ENCODE data around the gene AFAP1L1.

The AFAP1L1 gene

DNA sequence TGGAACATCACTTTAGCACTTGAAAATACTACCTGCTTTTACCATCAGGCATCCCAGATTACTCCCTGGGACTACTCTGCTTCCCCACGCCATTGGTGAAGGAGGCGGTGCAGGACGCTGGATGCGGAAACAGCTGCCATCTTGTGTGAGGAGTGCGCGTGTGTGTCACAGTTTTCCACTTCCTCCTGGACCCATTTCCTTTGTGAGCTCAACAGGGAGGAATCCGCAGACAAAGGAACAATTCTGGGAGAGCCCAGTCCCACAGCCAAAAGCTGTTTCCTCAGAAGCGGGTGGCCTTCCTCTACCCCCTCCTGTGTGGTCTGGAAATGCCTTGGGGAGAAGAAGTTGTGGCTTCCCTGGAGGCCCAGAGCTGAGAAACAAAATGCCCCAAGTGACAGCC lies 16.8 kb downstream of the AFAP1L1 start:
- no peak for DNase-seq

DNA sequence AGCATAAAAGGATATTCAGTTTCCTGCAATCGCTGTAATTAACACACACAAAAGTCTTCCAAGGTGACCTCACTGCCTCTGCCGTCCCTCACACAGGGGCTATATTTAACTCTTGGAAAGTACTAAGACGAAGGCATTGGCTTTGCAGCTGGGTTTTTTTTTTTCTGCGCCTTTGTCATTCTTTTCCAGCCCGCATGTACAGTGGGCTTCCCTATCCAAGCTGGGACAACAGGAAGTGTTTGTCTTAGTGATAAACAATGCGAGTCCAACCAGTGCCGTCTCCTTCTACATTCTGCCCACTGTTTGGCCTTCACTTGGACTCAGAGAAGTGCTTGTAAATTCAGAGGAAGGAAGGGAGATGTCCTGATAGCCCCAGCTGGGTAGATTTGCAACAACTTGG lies 17.6 kb downstream of the AFAP1L1 start:
- no peak for DNase-seq

DNA sequence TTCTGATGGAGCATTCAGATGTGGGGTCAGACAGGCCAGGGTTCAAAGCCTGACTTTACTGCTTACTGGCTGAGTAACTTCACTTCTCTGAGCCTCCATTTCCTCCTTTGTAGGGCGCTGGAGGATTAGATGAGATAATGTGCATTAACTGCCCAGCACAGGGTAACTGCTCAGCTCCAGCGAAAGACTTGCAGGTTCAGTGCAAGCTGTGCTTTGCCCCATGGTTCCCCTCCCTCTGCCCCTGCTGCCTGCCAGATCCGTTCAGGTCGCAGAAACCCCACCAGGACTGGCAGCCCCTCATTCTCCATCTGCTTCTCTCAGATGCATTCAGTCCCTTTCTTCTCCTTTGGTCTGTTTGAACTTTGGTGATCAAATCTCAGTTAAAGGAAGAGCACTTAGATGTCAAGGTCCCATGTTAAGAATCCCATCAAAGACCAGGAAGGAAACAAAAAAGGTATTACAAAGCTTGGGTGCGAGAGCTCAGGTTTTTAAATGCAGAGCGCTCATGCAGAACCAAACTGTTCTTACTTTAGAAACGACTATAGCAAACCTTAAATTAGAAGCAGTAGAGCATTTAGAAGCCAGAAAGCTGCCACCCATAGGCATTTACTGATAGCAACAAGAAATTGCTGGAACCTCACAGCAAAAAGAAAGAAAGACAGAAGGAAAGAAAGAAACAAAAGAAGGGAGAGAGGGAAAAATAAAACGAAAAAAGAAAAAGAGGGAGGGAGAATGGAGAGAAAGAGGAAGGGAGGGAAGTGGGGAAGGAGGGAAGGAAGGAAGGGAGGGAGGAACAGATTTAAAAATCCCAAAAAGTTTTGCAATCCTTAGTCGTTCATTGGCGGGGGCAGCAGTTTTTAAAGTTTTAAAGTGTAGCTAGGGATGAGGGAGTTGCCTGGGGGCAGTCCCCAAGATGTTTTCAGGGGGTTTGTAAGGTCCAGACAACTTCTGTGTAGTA lies 23.5 kb downstream of the AFAP1L1 start:
- DNase-seq, result no peak

DNA sequence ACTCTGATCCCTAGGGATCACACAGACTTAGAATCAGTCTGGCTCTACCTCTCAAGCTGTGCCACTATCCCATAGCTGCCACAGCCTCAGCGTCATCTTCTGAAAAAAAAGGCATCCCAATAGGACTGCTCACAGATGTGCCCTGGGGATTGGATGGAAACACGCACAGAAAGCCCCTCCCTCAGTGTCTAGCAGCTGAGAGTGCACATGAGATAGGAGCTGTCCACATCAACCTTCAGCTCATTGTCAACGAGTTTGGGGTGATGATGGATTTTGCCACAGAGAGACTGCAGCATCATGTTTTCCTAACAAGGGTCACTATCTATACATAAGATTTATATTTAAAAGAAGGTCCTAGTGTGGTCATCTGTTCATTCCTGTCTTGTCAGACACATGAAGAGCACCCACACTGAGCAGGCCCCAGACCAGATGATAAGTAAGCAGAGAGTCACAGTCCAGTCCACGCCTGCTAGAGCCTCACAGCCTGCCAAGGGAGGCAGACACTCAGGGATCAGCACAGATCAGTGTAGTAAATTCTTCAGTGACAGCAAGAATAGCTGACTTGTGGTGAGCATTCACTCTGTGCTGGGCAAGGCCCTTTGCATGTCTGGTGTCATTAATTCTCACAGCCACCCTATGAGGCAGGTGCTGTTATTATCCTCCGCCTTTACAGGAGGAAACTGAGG lies 25.8 kb downstream of the AFAP1L1 start:
- no peak for DNase-seq

DNA sequence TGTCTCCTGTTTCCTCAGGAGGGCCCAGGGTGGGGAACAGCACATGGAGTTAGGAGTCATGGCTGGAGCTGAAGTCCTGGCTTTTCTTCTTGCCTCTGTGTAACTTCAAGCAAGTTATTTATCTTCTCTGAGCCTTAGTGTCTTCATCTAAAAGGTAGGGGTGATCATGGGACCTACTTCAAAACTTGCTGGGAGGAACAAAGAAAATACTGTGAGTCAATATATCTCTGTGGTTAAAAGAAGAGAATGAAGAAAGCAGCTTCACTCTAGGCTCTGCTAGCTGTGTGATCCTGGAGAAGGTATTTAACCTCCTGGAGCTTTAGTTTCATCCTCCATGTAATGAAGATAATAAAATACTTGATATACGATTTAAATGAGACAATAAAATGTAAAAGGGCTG lies 26.5 kb downstream of the AFAP1L1 start:
- DNase-seq, result no peak

DNA sequence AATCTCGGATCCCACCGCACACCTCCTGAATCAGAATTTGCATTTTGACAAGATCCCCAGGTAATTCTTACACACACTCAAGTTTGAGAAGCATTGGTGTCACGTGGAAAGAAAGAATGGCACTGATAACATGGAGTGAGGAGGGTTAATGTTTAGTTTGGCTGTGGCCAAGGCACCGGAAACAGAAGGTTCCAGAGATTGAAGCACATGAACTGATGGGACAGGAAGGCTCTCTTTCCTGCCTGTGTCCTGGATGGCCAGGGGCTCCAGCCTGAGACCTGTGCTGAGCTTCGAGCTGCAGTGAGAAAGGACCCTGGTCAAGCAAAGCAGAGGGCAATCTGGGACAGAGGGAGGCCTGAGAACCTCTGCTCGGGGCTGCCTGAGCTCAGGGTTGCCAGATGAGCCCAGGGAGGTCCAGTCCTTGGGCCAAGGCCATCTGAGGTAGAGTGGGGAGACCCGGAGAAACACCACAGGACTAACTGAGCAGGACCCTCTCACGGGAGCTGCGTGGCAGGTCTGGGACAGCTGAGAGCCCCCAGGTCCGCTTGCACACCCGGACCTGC lies 27.3 kb downstream of the AFAP1L1 start:
- no peak for DNase-seq

DNA sequence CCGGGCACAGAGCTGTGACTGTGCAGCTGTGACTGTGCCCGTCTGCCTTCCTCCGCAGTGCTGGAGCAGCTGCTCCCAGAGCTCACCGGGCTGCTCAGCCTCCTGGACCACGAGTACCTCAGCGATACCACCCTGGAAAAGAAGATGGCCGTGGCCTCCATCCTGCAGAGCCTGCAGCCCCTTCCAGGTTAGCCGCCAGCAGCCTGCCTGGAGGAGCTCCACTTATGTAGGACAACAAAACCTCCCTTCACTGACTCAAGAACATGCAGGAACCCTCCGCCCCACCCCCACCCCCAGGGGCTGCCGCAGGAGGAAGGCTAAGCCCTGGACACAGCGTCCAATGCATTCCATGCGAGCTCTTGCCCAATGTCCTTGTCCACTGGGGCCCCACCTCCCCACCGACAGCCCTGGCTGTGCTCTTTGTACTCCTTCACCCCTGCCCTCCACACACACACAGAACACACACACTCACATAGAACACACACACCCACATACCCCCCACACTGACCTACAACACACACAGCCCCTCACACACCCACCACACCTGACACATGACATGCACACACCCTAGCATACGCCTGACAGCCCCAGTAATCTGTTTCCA lies 27.9 kb downstream of the AFAP1L1 start:
- DNase-seq, result no peak

DNA sequence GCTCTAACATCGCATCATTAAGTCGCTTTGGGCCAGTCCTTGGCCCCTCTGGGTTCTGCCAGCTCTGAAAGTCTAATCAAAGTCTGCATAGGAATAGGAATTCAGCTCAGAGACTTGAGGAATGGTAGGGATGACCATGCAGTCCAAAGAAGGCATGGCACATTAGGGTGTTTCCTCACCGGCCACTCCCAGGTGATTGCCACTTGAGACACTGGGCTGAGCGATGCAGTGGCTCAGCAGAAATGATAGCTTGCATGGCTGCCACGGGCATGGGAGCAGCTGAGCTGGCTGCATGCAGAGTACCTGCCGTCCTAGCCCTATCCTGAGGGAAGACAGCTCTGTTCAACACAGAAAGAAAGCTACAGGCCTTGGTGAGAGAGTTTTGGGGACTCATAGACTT lies 28.8 kb downstream of the AFAP1L1 start:
- DNase-seq, result no peak

DNA sequence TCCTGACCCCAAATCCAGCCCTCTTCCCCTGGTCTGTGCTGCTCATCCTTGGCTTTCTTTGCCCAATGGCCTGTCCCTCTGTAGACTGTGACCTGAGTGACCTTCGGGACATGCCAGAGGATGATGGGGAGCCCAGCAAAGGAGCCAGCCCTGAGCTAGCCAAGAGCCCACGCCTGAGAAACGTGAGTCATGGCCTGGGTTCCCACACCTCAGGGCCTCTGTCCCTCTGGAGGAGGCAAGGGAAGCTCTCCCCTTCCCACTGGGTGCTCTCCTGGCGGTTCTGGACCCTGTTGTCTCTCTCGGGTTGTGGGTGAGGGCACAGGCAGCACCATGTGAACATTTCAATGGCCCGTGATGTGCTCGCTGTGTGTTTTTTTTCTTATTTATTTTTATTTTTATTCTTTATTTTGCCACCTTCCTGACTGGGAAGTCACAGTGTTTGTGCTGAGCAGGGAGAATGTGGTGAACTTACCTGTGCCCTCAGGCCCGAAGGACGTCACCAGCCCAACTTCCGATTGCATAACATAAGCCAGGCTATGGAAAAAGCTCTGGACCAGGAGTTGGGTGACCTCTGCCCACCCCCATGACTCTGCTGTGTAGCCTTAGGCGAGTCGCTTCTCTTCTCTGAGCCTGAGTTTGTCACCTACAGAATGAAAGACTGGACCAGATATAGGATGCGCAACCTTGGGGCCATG lies 29.5 kb downstream of the AFAP1L1 start:
- DNase-seq, result no peak

DNA sequence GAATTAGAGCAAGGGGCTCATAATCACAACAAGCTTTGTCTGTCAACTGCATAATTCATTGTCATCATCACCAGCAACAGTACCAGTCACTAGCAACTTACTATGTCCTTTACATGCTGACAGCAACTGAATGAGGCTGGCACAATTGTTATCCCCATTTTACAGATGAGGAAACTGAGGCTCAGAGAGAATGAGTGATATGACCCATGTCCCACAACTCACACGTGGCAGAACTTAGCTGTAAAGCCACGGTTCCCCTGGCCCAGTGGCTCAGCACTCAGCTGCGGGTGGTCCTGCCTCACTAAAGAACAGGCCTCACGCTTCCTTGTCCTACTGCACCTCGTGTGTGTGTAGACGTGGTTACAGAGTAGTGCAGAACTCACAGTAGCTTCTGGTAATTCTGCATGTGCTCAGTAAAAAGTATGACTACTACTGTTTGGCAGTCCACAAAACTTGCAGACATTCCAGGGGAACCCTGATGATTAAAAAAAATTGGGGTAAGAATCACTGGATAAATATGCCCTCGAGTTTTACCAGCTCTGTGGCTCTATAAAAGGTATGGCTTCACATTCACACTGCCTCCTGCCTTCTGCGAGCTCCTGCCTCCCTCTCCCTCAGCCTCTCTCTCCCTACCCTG lies 30.2 kb downstream of the AFAP1L1 start:
- peak; percentile 64 for DNase-seq

DNA sequence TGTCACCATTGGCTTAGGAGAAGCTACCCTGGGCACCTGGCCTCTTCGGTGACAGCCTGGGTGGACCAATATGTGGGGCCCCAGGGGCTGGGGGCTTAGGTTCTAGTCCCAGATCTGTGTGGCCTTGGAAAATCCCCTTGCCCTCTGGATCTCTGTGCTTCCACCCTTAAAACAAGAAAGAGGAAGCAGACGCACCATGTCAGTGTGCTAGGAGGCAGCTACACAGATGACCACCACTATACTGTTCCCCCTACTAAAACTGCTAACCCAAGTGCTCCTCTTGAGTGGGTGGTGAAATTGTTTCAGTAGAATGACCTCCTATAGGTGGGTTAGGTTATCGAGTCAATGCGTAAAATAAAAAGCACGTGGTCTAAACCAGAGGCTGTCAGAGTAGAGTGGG lies 31.0 kb downstream of the AFAP1L1 start:
- no peak for DNase-seq

DNA sequence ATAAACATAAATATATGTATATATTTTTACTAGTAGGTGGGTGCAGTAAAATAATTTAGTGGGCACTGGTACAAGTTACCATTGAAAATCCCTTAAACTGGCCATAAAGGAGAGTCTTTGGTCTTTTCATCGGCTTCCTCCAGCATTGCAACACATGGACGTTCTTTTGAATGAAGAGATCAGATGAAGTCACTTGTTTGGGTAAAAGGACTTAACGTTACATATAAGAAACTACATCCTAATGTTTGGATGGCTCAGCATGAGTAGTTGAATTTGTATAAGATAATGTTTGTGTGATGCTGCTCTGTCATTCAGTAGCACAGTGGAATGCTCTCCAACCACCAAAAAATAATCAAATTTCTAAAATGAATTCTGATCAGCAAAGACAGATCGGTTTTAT lies 31.6 kb downstream of the AFAP1L1 start:
- DNase-seq, result no peak

DNA sequence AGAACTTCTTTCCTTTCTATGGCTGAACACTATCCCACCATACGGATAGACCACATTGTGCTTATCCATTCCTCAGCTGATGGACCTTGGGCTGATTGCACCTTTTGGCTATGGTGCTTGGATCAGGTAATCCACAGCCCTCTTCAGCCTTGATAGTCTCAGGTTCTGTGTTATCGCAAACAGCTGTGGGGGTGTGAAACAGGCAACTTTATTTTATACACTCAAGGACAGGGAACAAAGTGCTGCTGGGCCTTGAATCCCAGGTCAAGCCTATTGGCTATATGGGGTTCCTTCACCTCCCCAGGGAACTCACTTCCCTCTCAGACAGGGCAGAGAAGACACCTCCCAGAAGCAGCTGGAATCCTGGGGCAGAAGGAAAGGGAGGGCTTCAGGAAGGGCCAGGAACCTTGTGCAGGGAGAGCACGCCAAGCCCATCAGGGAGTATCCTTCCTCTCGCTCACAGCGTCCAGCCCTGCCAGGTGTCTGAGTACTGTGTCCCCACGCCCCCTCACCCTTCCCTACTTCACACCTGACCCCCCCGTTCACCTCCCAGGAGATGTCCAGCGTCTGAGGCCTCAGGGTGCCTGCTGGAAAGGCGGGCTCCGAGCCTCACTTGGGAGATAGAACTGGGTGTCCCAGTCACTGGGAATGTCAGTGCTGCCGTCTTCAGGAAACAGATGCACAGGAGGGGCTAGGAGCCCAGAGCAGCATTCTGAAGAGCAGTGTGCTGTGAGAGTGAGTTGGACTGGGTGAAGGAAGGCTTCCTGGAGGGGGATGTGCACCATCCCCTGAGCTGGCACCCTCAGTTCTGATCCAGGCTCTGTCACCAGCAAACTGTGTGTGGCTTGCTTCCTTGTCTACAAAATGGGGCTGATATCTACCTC lies 32.8 kb downstream of the AFAP1L1 start:
- no peak for DNase-seq

DNA sequence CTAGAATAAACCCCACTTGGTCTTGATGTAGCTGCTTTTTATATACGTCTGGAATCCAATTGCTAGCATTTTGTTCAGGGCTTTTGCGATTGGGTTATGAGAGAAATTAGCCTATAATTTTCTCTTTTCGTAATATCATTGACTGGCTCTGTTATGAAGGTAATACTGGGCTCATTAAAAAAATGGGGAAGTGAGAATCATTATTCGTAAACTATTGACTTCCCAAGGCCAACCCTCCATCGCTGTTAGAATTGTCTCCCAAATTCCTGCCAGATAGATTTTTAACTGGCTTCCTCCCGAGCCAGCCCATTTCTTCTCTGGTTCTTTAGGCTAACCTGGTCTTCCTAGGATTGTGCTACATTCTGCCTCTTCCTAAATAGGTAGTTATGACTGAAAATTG lies 37.7 kb downstream of the AFAP1L1 start:
- no peak for DNase-seq

DNA sequence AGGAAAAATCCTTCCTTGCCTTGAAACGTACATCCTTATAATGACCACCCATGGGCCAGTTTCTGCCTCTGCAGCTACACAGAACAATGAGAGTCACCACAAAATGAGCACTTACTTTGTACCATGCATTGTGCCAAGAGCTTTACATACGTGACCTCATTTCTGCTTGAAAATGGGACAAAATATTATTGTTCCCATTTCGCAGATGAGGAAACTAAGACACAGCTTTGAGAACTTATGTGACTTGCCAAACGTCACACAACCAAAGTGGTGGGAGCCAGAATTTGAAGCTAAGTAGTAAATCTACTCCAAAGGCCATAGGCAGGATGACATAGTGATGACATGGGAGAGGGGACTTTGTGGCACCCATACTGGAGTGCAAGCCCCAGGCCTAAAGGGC lies 38.8 kb downstream of the AFAP1L1 start:
- no peak for DNase-seq

DNA sequence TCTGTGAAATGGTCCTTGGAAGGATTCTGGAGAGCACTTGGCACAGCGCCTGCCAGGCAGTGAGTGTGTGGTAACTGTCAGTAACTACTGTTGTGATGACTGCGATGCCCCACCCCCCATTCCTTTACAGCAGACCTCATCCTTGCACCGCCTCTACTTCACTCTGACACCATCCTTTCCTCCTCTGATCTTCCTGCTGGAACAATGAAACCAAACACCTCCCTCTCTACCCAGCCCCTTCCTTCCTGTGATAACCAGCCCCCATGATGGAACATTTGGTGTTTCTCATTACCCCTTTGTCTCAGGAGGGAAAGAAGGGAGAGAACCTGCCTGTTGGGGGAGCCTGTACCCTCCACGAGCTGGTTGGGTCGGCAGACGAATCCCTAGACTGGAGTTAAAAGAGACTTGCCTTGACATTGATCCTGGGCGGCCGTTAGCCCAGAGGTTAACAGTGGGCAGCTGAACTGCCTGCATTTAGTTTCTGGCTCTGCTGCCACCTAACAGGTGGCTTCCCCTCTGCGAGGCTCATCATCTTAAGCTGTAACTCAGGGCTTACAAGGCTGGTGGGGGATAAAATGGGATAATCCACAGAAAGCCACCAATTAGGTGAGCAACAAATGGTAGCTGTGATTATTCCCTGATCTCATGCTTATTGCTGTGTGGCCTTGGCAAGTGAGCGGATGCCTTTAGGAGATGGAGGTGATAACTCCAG lies 39.4 kb downstream of the AFAP1L1 start:
- DNase-seq, result peak; percentile 83

DNA sequence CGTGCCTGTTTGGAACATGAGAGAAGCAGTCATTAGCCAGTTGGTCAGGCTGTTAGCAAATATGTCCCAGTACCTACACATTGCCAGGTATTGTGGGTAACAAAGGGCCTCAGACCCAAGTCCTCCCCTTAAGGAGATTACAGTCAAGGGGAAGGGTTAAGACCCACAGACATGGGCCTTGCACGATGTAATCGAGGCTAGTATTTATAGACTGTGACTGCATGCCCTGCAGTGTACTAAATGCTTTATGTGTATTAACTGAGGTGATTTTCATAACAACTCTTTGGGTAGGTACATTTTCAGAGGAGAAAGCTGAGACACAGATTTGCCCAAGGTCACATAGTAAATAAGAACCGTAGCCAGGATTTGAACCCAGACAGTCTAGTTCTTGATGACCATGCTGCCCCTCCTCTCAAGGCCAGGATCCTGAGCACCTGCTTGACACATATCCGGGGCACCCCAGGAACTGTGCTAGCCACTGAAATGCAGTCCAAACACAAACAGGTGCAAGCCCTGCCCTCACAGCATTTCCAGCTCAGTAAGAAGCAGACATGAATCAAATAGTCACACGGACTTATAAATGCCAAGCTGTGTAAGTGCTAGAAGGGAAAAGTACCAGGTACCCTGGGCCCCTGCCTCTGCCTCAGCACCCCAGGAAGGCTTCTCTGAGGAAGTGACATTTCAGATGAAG lies 41.6 kb downstream of the AFAP1L1 start:
- DNase-seq, result no peak

DNA sequence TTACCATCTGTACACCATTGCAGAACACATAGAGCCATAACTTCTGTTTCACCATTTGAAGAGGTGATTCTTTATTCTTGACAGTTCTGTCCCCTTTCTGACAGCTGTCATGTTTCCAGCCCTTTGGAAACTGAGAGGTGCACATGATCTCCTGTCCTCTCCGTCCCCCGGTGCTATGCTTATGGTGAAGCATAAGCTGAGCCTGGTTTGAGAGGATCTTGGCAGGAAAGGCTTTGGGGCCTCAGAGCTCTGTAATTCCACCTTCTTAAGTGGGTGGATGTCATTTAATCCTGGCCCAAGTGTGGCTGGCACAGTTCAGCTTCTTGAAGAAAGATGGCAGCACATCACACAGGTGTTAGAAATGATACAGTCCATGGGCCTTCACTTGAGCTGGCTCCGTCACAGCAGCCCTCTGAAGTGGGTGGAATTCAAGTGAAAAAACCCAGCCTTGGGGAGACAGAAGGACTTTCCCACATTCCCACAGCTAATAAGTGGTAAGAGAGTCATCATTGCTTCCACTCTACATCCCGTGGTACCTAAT lies 43.0 kb downstream of the AFAP1L1 start:
- no peak for DNase-seq

DNA sequence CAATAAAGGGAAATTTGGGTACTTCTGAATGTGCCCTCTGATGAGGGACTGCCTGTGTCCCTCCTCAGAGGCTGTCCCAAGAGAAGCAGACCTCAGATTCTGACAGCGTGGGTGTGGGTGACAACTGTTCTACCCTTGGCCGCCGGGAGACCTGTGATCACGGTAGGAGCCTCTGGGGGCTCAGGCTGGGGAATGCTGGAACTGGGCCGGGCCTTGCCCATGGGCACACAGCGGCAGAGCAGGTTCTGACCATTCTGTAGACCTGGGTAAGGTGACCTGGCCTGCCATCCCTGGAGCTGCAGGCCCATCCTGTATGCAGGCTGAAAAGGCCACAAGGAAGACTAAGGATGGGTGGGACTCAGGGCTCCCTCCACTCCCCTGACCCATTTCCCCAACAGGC lies 44.1 kb downstream of the AFAP1L1 start:
- no peak for DNase-seq

All from fibroblast of skin of right biceps (primary cell).